Liver (tissue), 9 donors: ENCODE measurements around the gene DNAH8. TPM values are rescaled to one million over a fixed set of nuclear protein-coding genes. Genes with fewer than 3 reads are reported as not detected.

ENCODE experiments used
- DNase-seq: peaks from one replicate; pipeline ENCODE4 v3.0.0-alpha.2; 2017; ENCODE audit warnings: low spot score
- H3K27ac ChIP-seq, 2 donors: one replicate each; pipeline ENCODE4 v1.7.0; 2013; ENCODE audit warnings: inconsistent platforms in 2 of 2, low read length in 2 of 2, control low read depth in 1 of 2, low read depth in 1 of 2, mild to moderate bottlenecking in 1 of 2
- H3K27me3 ChIP-seq, 4 donors: one replicate each; pipeline versions ENCODE4 v1.6.1 to v1.7.0; 2013; ENCODE audit warnings: low read length in 3 of 4, inconsistent platforms in 1 of 4, mild to moderate bottlenecking in 1 of 4, moderate library complexity in 1 of 4; ENCODE audit not compliant: control insufficient read depth in 4 of 4, insufficient read depth in 4 of 4
- H3K36me3 ChIP-seq, 4 donors: one replicate each; pipeline versions ENCODE4 v1.6.1 to v1.7.0; 2013; ENCODE audit warnings: low read length in 3 of 4, mild to moderate bottlenecking in 3 of 4, low read depth in 1 of 4, moderate library complexity in 1 of 4; ENCODE audit not compliant: control insufficient read depth in 4 of 4, insufficient read depth in 3 of 4
- H3K4me1 ChIP-seq, 4 donors: one replicate each; pipeline versions ENCODE4 v1.6.1 to v1.7.0; 2013; ENCODE audit warnings: low read length in 3 of 4, mild to moderate bottlenecking in 3 of 4, moderate library complexity in 1 of 4; ENCODE audit not compliant: control insufficient read depth in 4 of 4, insufficient read depth in 4 of 4
- H3K4me3 ChIP-seq, 3 donors: one replicate each; pipeline versions ENCODE4 v1.6.1 to v1.7.0; 2013; ENCODE audit warnings: low read length in 3 of 3, control low read depth in 1 of 3, low read depth in 1 of 3, mild to moderate bottlenecking in 1 of 3
- H3K9ac ChIP-seq, 2 donors: one replicate each; pipeline ENCODE4 v1.7.0; 2013; ENCODE audit warnings: low read length in 2 of 2, mild to moderate bottlenecking in 2 of 2, moderate library complexity in 2 of 2, control low read depth in 1 of 2, low read depth in 1 of 2
- H3K9me3 ChIP-seq, 4 donors: one replicate each; pipeline versions ENCODE4 v1.6.1 to v1.7.0; 2013; ENCODE audit warnings: low read length in 3 of 4; ENCODE audit not compliant: control insufficient read depth in 4 of 4
- EGR1 ChIP-seq, 2 donors: IDR thresholded peaks; 2 replicates each; pipeline ENCODE4 v1.6.1; 2016 to 2018; ENCODE audit warnings: antibody characterized with exemption in 2 of 2, low read depth in 2 of 2
- FOXA1 ChIP-seq: IDR thresholded peaks from 2 replicates; pipeline ENCODE4 v1.6.1; 2016; ENCODE audit warnings: antibody characterized with exemption
- FOXA2 ChIP-seq: IDR thresholded peaks from 2 replicates; pipeline ENCODE4 v1.6.1; 2016; ENCODE audit warnings: antibody characterized with exemption
- GABPA ChIP-seq, 2 donors: IDR thresholded peaks in 1 of 2; conservative IDR thresholded peaks in 1 of 2; 2 replicates each; pipeline ENCODE4 v1.6.1; 2016; ENCODE audit warnings: antibody characterized with exemption in 2 of 2, mild to moderate bottlenecking in 1 of 2, moderate library complexity in 1 of 2
- HNF4A ChIP-seq, 2 donors: conservative IDR thresholded peaks; 2 replicates each; pipeline ENCODE4 v1.6.1; 2016; ENCODE audit warnings: antibody characterized with exemption in 2 of 2, mild to moderate bottlenecking in 2 of 2
- HNF4G ChIP-seq: IDR thresholded peaks from 2 replicates; pipeline ENCODE4 v1.6.1; 2016; ENCODE audit warnings: antibody characterized with exemption
- JUND ChIP-seq, 2 donors: IDR thresholded peaks; 2 replicates each; pipeline ENCODE4 v1.6.1; 2016; ENCODE audit warnings: antibody characterized with exemption in 2 of 2
- NR2F2 ChIP-seq: IDR thresholded peaks from 2 replicates; pipeline ENCODE4 v1.6.1; 2016; ENCODE audit warnings: antibody characterized with exemption
- RXRA ChIP-seq, 2 donors: IDR thresholded peaks; 2 replicates each; pipeline ENCODE4 v1.6.1; 2017 to 2018; ENCODE audit warnings: antibody characterized with exemption in 2 of 2, mild to moderate bottlenecking in 1 of 2
- SP1 ChIP-seq: IDR thresholded peaks from 2 replicates; pipeline ENCODE4 v1.6.1; 2018; ENCODE audit warnings: antibody characterized with exemption, mild to moderate bottlenecking
- TAF1 ChIP-seq: conservative IDR thresholded peaks from 2 replicates; pipeline ENCODE4 v1.6.1; 2016; ENCODE audit warnings: antibody characterized with exemption, mild to moderate bottlenecking
- YY1 ChIP-seq: IDR thresholded peaks from 2 replicates; pipeline ENCODE4 v1.6.1; 2016; ENCODE audit warnings: antibody characterized with exemption, mild to moderate bottlenecking
- WGBS: extraction: QIAGEN DNeasy Blood & Tissue Kit; methylation state at CpG from one replicate; pipeline ENCODE4 v1.1.7; 2013; 5-methylcytosine and 5-hydroxymethylcytosine counted together
- polyA plus RNA-seq, 2 donors: library from polyadenylated mRNA; stranded (reverse) in 1 of 2; unstranded in 1 of 2; fragments of 200-250 nt in 1 of 2; fragments of >200 nt in 1 of 2; fragmentation: Nextera tagmentation in 1 of 2; extraction: Ambion mirVana in 1 of 2; gene quantifications; one replicate each; pipeline versions ENCODE4 v1.2.1 to v1.2.3, GENCODE V29; 2013 to 2015
- total RNA-seq, 2 donors: library from RNA; depleted of rRNA; stranded (reverse); fragments of >200 nt; gene quantifications; one replicate each; pipeline ENCODE4 v1.2.3, GENCODE V29; 2014
- TF ChIP-seq, protein P1 (sequence below): fragments of 150-350 bp; IDR thresholded peaks from 2 replicates; pipeline ENCODE4 v1.5.1; 2017; ENCODE audit warnings: improper control_type of control experiment, low read depth, low read length; ENCODE audit not compliant: missing input control
- TF ChIP-seq, protein P2 (sequence below): IDR thresholded peaks from 2 replicates; pipeline ENCODE4 v1.6.1; 2016; ENCODE audit warnings: antibody characterized with exemption, mild to moderate bottlenecking
- TF ChIP-seq, protein P3 (sequence below): IDR thresholded peaks from 2 replicates; pipeline ENCODE4 v1.6.1; 2016; ENCODE audit warnings: antibody characterized with exemption
- TF ChIP-seq, protein P4 (sequence below): IDR thresholded peaks from 2 replicates; pipeline ENCODE4 v1.6.1; 2016; ENCODE audit warnings: antibody characterized with exemption
- donor health status: healthy.
- donor health status: healthy.
- donor health status: healthy.
- donor health status: healthy.
- donor health status: healthy.

Gene DNAH8
- total and polyA plus RNA-seq, 4 donors = under 0.01 to 0.05 TPM; not detected in 2

DNA sequence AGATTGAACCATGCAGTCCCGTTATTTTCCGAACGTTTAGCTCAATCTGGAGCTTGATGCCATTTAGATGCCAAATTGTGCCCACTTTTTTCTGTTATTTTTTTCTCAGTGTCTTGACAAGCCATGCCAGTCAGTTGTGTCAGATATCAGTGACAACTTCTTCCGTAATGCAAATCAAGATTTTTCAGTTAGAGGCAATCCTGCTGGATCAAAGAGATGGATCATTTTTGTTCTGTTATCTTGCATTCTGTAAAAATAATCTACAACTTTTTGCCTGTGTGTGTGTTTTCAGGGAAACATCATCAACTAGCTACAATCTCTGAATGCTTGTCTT lies 302.4 kb downstream of the DNAH8 start:
- no peak overlapping the region for H3K27ac ChIP-seq
- no peaks in the 10 kb centered on the region for H3K27me3 ChIP-seq
- TF ChIP-seq HNF4A (conservative IDR thresholded peaks at IDR 0.05) (no peak), GABPA (IDR thresholded peaks at IDR 0.05 in 1 of 2, conservative IDR thresholded peaks at IDR 0.05 in 1 of 2) (no peak), TAF1 (no peak)
- WGBS = 69% methylated on average over 4 of the region's 4 CpGs
- H3K4me3 ChIP-seq = no peak overlapping the region
- no peaks in the 10 kb centered on the region for H3K36me3 ChIP-seq
- no peak for DNase-seq
- no peak overlapping the region for H3K9ac ChIP-seq
- no peaks in the 10 kb centered on the region for H3K4me1 ChIP-seq
- peaks cover 0 to 2% (median 0%) of the 10 kb centered on the region in 4 donors for H3K9me3 ChIP-seq

DNA sequence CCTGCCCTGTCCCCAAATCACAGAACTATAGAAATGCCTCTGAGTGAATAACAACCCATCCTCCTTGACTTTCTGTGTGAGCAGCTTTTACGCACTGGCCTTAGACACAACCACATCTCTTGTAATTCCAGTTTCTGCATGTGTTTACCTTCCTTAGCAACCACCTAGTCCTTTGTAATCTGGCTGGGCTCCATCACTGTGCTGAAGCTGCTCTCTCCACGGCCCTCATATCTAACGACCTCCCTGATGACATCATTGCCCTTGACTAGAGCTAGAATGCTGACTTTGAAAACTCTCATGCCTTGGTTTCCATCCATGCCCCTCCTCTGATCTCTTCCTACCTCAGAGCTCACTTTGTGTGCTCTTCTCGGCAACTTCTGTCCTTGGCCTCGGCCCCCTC lies 303.0 kb downstream of the DNAH8 start:
- TF ChIP-seq, protein P1, sequence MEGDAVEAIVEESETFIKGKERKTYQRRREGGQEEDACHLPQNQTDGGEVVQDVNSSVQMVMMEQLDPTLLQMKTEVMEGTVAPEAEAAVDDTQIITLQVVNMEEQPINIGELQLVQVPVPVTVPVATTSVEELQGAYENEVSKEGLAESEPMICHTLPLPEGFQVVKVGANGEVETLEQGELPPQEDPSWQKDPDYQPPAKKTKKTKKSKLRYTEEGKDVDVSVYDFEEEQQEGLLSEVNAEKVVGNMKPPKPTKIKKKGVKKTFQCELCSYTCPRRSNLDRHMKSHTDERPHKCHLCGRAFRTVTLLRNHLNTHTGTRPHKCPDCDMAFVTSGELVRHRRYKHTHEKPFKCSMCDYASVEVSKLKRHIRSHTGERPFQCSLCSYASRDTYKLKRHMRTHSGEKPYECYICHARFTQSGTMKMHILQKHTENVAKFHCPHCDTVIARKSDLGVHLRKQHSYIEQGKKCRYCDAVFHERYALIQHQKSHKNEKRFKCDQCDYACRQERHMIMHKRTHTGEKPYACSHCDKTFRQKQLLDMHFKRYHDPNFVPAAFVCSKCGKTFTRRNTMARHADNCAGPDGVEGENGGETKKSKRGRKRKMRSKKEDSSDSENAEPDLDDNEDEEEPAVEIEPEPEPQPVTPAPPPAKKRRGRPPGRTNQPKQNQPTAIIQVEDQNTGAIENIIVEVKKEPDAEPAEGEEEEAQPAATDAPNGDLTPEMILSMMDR = no peak
- TF ChIP-seq HNF4G = no peak
- TF ChIP-seq, protein P2, sequence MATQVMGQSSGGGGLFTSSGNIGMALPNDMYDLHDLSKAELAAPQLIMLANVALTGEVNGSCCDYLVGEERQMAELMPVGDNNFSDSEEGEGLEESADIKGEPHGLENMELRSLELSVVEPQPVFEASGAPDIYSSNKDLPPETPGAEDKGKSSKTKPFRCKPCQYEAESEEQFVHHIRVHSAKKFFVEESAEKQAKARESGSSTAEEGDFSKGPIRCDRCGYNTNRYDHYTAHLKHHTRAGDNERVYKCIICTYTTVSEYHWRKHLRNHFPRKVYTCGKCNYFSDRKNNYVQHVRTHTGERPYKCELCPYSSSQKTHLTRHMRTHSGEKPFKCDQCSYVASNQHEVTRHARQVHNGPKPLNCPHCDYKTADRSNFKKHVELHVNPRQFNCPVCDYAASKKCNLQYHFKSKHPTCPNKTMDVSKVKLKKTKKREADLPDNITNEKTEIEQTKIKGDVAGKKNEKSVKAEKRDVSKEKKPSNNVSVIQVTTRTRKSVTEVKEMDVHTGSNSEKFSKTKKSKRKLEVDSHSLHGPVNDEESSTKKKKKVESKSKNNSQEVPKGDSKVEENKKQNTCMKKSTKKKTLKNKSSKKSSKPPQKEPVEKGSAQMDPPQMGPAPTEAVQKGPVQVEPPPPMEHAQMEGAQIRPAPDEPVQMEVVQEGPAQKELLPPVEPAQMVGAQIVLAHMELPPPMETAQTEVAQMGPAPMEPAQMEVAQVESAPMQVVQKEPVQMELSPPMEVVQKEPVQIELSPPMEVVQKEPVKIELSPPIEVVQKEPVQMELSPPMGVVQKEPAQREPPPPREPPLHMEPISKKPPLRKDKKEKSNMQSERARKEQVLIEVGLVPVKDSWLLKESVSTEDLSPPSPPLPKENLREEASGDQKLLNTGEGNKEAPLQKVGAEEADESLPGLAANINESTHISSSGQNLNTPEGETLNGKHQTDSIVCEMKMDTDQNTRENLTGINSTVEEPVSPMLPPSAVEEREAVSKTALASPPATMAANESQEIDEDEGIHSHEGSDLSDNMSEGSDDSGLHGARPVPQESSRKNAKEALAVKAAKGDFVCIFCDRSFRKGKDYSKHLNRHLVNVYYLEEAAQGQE = no peak
- TF ChIP-seq FOXA1 = no peak
- TF ChIP-seq, protein P3, sequence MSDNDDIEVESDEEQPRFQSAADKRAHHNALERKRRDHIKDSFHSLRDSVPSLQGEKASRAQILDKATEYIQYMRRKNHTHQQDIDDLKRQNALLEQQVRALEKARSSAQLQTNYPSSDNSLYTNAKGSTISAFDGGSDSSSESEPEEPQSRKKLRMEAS = no peak
- no peak for TF ChIP-seq RXRA (IDR thresholded peaks at IDR 0.05)
- TF ChIP-seq NR2F2 = no peak
- TF ChIP-seq TAF1 = no peak
- no peak for TF ChIP-seq HNF4A (conservative IDR thresholded peaks at IDR 0.05)
- no peak for TF ChIP-seq YY1
- TF ChIP-seq GABPA (IDR thresholded peaks at IDR 0.05 in 1 of 2, conservative IDR thresholded peaks at IDR 0.05 in 1 of 2) = no peak
- Histone ChIP-seq H3K36me3 (no peaks in the 10 kb centered on the region), H3K27ac (no peak overlapping the region)

DNA sequence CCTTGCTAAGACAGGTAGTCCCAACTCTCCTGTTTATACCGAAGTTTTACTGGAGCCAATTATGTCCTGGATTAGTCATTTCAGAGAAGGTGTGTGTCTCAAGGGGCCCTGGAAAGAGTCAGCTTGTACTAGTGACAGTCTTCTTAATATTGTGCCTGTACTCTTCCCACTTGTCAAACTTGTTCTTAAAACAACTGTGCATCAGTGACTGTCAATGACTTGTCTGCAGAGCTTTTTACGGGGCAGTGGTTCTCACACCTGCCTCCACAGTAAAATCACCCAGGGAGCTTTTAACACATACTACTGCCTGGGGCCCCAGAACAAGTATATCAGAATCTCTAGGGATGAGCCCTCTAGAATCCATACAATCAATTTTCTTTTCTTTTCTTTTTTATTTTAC lies 305.0 kb downstream of the DNAH8 start:
- no peak for DNase-seq
- Histone ChIP-seq H3K4me1 (no peaks in the 10 kb centered on the region), H3K9me3 (peaks cover 0 to 2% (median 0%) of the 10 kb centered on the region in 4 donors), H3K36me3 (no peaks in the 10 kb centered on the region), H3K4me3 (no peak overlapping the region), H3K27ac (no peak overlapping the region), H3K9ac (no peak overlapping the region), H3K27me3 (no peaks in the 10 kb centered on the region)
- 82% methylated on average over 2 of the region's 2 CpGs for WGBS
- TF ChIP-seq JUND (IDR thresholded peaks at IDR 0.05) = no peak
- TF ChIP-seq, protein P1 = no peak
- TF ChIP-seq FOXA1 = no peak
- TF ChIP-seq EGR1 (IDR thresholded peaks at IDR 0.05; ENCODE audit: low read depth in 2 of 2) = no peak
- no peak for TF ChIP-seq NR2F2
- TF ChIP-seq SP1 = no peak
- TF ChIP-seq YY1 = no peak
- TF ChIP-seq, protein P3 = no peak
- TF ChIP-seq, protein P4, sequence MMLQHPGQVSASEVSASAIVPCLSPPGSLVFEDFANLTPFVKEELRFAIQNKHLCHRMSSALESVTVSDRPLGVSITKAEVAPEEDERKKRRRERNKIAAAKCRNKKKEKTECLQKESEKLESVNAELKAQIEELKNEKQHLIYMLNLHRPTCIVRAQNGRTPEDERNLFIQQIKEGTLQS = no peak
- no peak for TF ChIP-seq RXRA (IDR thresholded peaks at IDR 0.05)
- no peak for TF ChIP-seq FOXA2
- TF ChIP-seq HNF4A (conservative IDR thresholded peaks at IDR 0.05) = no peak

More for the DNA sequence above, 303.0 kb downstream of the DNAH8 start:
- H3K9ac ChIP-seq = no peak overlapping the region
- H3K27me3 ChIP-seq = no peaks in the 10 kb centered on the region
- no peaks in the 10 kb centered on the region for H3K4me1 ChIP-seq
- WGBS = 64% methylated on average over 5 of the region's 5 CpGs
- H3K9me3 ChIP-seq = peaks cover 0 to 2% (median 0%) of the 10 kb centered on the region in 4 donors
- DNase-seq = no peak
- no peak overlapping the region for H3K4me3 ChIP-seq
